ENCODE measurements around the gene LYPD3.
"Not testable (repeated sequence)": the region's sequence is repeated elsewhere in the genome, so short reads cannot be mapped to it uniquely, and the experiment has no call there.

The LYPD3 gene

GRCh38 chr19:43461303-43461702 lies 4.1 kb downstream of the LYPD3 start:
- DNase-seq (ENCODE audit: low read depth), result no peak

- no peak for DNase-seq (ENCODE audit: low read depth)
Measured at GRCh38 chr19:43460362-43461016, 4.9 kb downstream of the LYPD3 start.

GRCh38 chr19:43457809-43458208 lies 7.6 kb downstream of the LYPD3 start:
- no peak for DNase-seq (ENCODE audit: low read depth)

GRCh38 chr19:43455321-43456113 lies 9.9 kb downstream of the LYPD3 start:
- DNase-seq (ENCODE audit: low read depth), result no peak

- DNase-seq (ENCODE audit: low read depth), result no peak
Measured at GRCh38 chr19:43454031-43454430, 11.4 kb downstream of the LYPD3 start.

- no peak for DNase-seq (ENCODE audit: low read depth)
Measured at GRCh38 chr19:43452582-43452981, 12.8 kb downstream of the LYPD3 start.

- peak; percentile 66 for DNase-seq (ENCODE audit: low read depth)
Measured at GRCh38 chr19:43450545-43450997, 14.8 kb downstream of the LYPD3 start.

GRCh38 chr19:43447655-43448054 lies 17.8 kb downstream of the LYPD3 start:
- DNase-seq (ENCODE audit: low read depth), result no peak

GRCh38 chr19:43446746-43447489 lies 18.5 kb downstream of the LYPD3 start:
- peak; percentile 60 for DNase-seq (ENCODE audit: low read depth)

GRCh38 chr19:43445426-43445825 lies 20.0 kb downstream of the LYPD3 start:
- no peak for DNase-seq (ENCODE audit: low read depth)

GRCh38 chr19:43444531-43445287 lies 20.7 kb downstream of the LYPD3 start:
- DNase-seq (ENCODE audit: low read depth), result no peak

- DNase-seq (ENCODE audit: low read depth), result not testable (repeated sequence)
Measured at GRCh38 chr19:43444091-43444490, 21.3 kb downstream of the LYPD3 start.

GRCh38 chr19:43441716-43442115 lies 23.7 kb downstream of the LYPD3 start:
- no peak for DNase-seq (ENCODE audit: low read depth)

GRCh38 chr19:43439709-43440063 lies 25.7 kb downstream of the LYPD3 start:
- no peak for DNase-seq (ENCODE audit: low read depth)

- no peak for DNase-seq (ENCODE audit: low read depth)
Measured at GRCh38 chr19:43439032-43439708, 26.2 kb downstream of the LYPD3 start.

GRCh38 chr19:43438291-43439031 lies 26.9 kb downstream of the LYPD3 start:
- DNase-seq (ENCODE audit: low read depth), result peak; percentile 81

- no peak for DNase-seq (ENCODE audit: low read depth)
Measured at GRCh38 chr19:43437712-43438111, 27.7 kb downstream of the LYPD3 start.

GRCh38 chr19:43437284-43437683 lies 28.1 kb downstream of the LYPD3 start:
- DNase-seq (ENCODE audit: low read depth), result not testable (repeated sequence)

GRCh38 chr19:43435775-43436174 lies 29.6 kb downstream of the LYPD3 start:
- DNase-seq (ENCODE audit: low read depth), result no peak

GRCh38 chr19:43433689-43434088 lies 31.7 kb downstream of the LYPD3 start:
- DNase-seq (ENCODE audit: low read depth), result no peak

- DNase-seq (ENCODE audit: low read depth), result no peak
Measured at GRCh38 chr19:43433358-43433673, 32.1 kb downstream of the LYPD3 start.

Measured in fibroblast of gingiva (primary cell).